NCI-H1436 treated with DMSO at 0.1 percent for 48 hours (cell line): ENCODE measurements around the gene CDK5.

Experiments used
- DNase-seq: peaks from one replicate; lab custom pipeline; 2025; lab: John Stamatoyannopoulos, UW

The CDK5 gene

GRCh38 chr7:151086802-151087244, 29.1 kb upstream of the CDK5 start:
- no peak for DNase-seq

- no peak for DNase-seq
Observed at GRCh38 chr7:151085691-151086620, 28.3 kb upstream of the CDK5 start, which contains the start of gene AGAP3. AGAP3 (plus strand) TSS chr7:151086475; CDS start chr7:151086742, 267 bp downstream.

GRCh38 chr7:151085329-151085690, 27.6 kb upstream of the CDK5 start:
- DNase-seq = no peak

- DNase-seq = no peak
Observed at GRCh38 chr7:151083824-151084160, 26.1 kb upstream of the CDK5 start.

- DNase-seq = peak; percentile 8
Observed at GRCh38 chr7:151083071-151083823, 25.6 kb upstream of the CDK5 start, which contains the start of gene TMUB1. TMUB1 (minus strand) TSS chr7:151083493; CDS start chr7:151082563, 930 bp downstream.

GRCh38 chr7:151082141-151083070, 24.7 kb upstream of the CDK5 start:
- DNase-seq = no peak

GRCh38 chr7:151081170-151082101, 23.7 kb upstream of the CDK5 start:
- no peak for DNase-seq

- DNase-seq = peak; percentile 66
Observed at GRCh38 chr7:151080522-151081169, 22.9 kb upstream of the CDK5 start, which contains the start of gene FASTK. FASTK (minus strand) TSS chr7:151080809; CDS start chr7:151080766, 43 bp downstream.

- no peak for DNase-seq
Observed at GRCh38 chr7:151080067-151080521, 22.4 kb upstream of the CDK5 start.

- DNase-seq = no peak
Observed at GRCh38 chr7:151079199-151079910, 21.7 kb upstream of the CDK5 start.

- no peak for DNase-seq
Observed at GRCh38 chr7:151078233-151079040, 20.7 kb upstream of the CDK5 start.

- DNase-seq = no peak
Observed at GRCh38 chr7:151077705-151078232, 20.1 kb upstream of the CDK5 start.

- DNase-seq = no peak
Observed at GRCh38 chr7:151076863-151077704, 19.4 kb upstream of the CDK5 start.

GRCh38 chr7:151075978-151076426, 18.3 kb upstream of the CDK5 start:
- no peak for DNase-seq

GRCh38 chr7:151075662-151075971, 17.9 kb upstream of the CDK5 start:
- no peak for DNase-seq

GRCh38 chr7:151074817-151075661, 17.3 kb upstream of the CDK5 start:
- no peak for DNase-seq
